Adipose tissue (tissue), 3 donors: ENCODE data around the gene FER1L5. TPM values are rescaled to one million over a fixed set of nuclear protein-coding genes. Genes with fewer than 3 reads are reported as not detected.

ENCODE experiments used
- H3K27ac ChIP-seq: one replicate; pipeline ENCODE4 v1.5.1; 2013; ENCODE audit warnings: low read depth, low read length
- WGBS, 3 donors: extraction: QIAGEN DNeasy Blood & Tissue Kit; methylation state at CpG; one replicate each; pipeline ENCODE4 v1.1.7; 2013; 5-methylcytosine and 5-hydroxymethylcytosine counted together
- polyA plus RNA-seq, 3 donors: library from polyadenylated mRNA; stranded (reverse); fragments of 200-250 nt; gene quantifications; one replicate each; pipeline ENCODE4 v1.2.3, GENCODE V29; 2013
- donor health status: healthy with polysubstance abuse.
- donor health status: Bipolar disorder and iron deficiency.
- donor health status: healthy.

Gene FER1L5
- polyA plus RNA-seq, 3 donors, result 0.49 TPM; not detected in 2

- H3K27ac ChIP-seq, result no peak overlapping the region
- 88 to 91% (median 89%) methylated on average over 16 of the region's 16 CpGs for WGBS, 3 donors
Observed at GRCh38 chr2:96690306-96691021, 47.9 kb downstream of the FER1L5 start.

GRCh38 chr2:96691022-96691612 lies 48.6 kb downstream of the FER1L5 start:
- 92 to 95% (median 93%) methylated on average over 30 of the region's 30 CpGs for WGBS, 3 donors
- H3K27ac ChIP-seq, result no peak overlapping the region

- 81 to 93% (median 91%) methylated on average over 14 of the region's 14 CpGs for WGBS, 3 donors
- no peak overlapping the region for H3K27ac ChIP-seq
Observed at GRCh38 chr2:96692094-96692971, 49.8 kb downstream of the FER1L5 start.

GRCh38 chr2:96693286-96694200 lies 51.0 kb downstream of the FER1L5 start:
- no peak overlapping the region for H3K27ac ChIP-seq
- WGBS, 3 donors, result 73 to 85% (median 79%) methylated on average over 14 of the region's 14 CpGs

- 84 to 88% (median 87%) methylated on average over 8 of the region's 8 CpGs for WGBS, 3 donors
- no peak overlapping the region for H3K27ac ChIP-seq
Observed at GRCh38 chr2:96694279-96694678, 51.7 kb downstream of the FER1L5 start.

- WGBS, 3 donors, result 74 to 84% (median 75%) methylated on average over 13 of the region's 13 CpGs
- H3K27ac ChIP-seq, result no peak overlapping the region
Observed at GRCh38 chr2:96694816-96695455, 52.4 kb downstream of the FER1L5 start.

GRCh38 chr2:96695602-96696001 lies 53.0 kb downstream of the FER1L5 start:
- WGBS, 3 donors, result 77 to 87% (median 79%) methylated on average over 15 of the region's 15 CpGs
- no peak overlapping the region for H3K27ac ChIP-seq

GRCh38 chr2:96697476-96697875 lies 54.9 kb downstream of the FER1L5 start:
- WGBS, 3 donors, result 87 to 90% (median 89%) methylated on average over 2 of the region's 2 CpGs

GRCh38 chr2:96698221-96698861 lies 55.8 kb downstream of the FER1L5 start:
- no peak overlapping the region for H3K27ac ChIP-seq
- 93 to 97% (median 96%) methylated on average over 14 of the region's 14 CpGs for WGBS, 3 donors

More at GRCh38 chr2:96697476-96697875, 54.9 kb downstream of the FER1L5 start:
- H3K27ac ChIP-seq, result no peak overlapping the region

- H3K27ac ChIP-seq, result no peak overlapping the region
- WGBS, 3 donors, result 93 to 94% (median 94%) methylated on average over 6 of the region's 6 CpGs
Observed at GRCh38 chr2:96699021-96699420, 56.5 kb downstream of the FER1L5 start.

- WGBS, 3 donors, result 74 to 86% (median 86%) methylated on average over 9 of the region's 9 CpGs
Observed at GRCh38 chr2:96699621-96700020, 57.1 kb downstream of the FER1L5 start.

GRCh38 chr2:96700086-96700485 lies 57.5 kb downstream of the FER1L5 start:
- no peak overlapping the region for H3K27ac ChIP-seq
- WGBS, 3 donors, result 95 to 98% (median 96%) methylated on average over 8 of the region's 8 CpGs

More at GRCh38 chr2:96699621-96700020, 57.1 kb downstream of the FER1L5 start:
- no peak overlapping the region for H3K27ac ChIP-seq

GRCh38 chr2:96701636-96702035 lies 59.1 kb downstream of the FER1L5 start:
- no peak overlapping the region for H3K27ac ChIP-seq
- 90 to 93% (median 91%) methylated on average over 6 of the region's 6 CpGs for WGBS, 3 donors

GRCh38 chr2:96702098-96702785 lies 59.7 kb downstream of the FER1L5 start:
- no peak overlapping the region for H3K27ac ChIP-seq
- WGBS, 3 donors, result 87 to 88% (median 87%) methylated on average over 17 of the region's 17 CpGs

- 95 to 97% (median 96%) methylated on average over 16 of the region's 16 CpGs for WGBS, 3 donors
Observed at GRCh38 chr2:96703021-96703751, 60.6 kb downstream of the FER1L5 start.

GRCh38 chr2:96710985-96711384 lies 68.4 kb downstream of the FER1L5 start:
- H3K27ac ChIP-seq, result no peak overlapping the region
- 84 to 94% (median 89%) methylated on average over 3 of the region's 3 CpGs for WGBS, 3 donors

More at GRCh38 chr2:96703021-96703751, 60.6 kb downstream of the FER1L5 start:
- no peak overlapping the region for H3K27ac ChIP-seq
